GM19099 (cell line): ENCODE results near the gene NPC1.

Experiments used
- POLR2A ChIP-seq: IDR thresholded peaks from 3 replicates; pipeline ENCODE4 v1.6.1; 2011; ENCODE audit warnings: low read depth; ENCODE audit not compliant: insufficient read length; ENCODE audit errors: extremely low read depth

The NPC1 gene

GRCh38 chr18:23585007-23585871 lies 1.1 kb downstream of the NPC1 start:
- no peak for TF ChIP-seq POLR2A

GRCh38 chr18:23584019-23584983 lies 2.0 kb downstream of the NPC1 start:
- no peak for TF ChIP-seq POLR2A

- no peak for TF ChIP-seq POLR2A
Observed at GRCh38 chr18:23583071-23583865, 3.0 kb downstream of the NPC1 start.

- TF ChIP-seq POLR2A = no peak
Observed at GRCh38 chr18:23580677-23581367, 5.5 kb downstream of the NPC1 start.

- TF ChIP-seq POLR2A = no peak
Observed at GRCh38 chr18:23578891-23579653, 7.2 kb downstream of the NPC1 start.

GRCh38 chr18:23578067-23578701 lies 8.1 kb downstream of the NPC1 start:
- TF ChIP-seq POLR2A = no peak

GRCh38 chr18:23575309-23575651 lies 11.0 kb downstream of the NPC1 start:
- TF ChIP-seq POLR2A = no peak

- no peak for TF ChIP-seq POLR2A
Observed at GRCh38 chr18:23574611-23575308, 11.5 kb downstream of the NPC1 start.

GRCh38 chr18:23573626-23574431 lies 12.5 kb downstream of the NPC1 start:
- TF ChIP-seq POLR2A = no peak

- TF ChIP-seq POLR2A = no peak
Observed at GRCh38 chr18:23573020-23573419, 13.3 kb downstream of the NPC1 start.

- TF ChIP-seq POLR2A = no peak
Observed at GRCh38 chr18:23572570-23572969, 13.7 kb downstream of the NPC1 start.

- no peak for TF ChIP-seq POLR2A
Observed at GRCh38 chr18:23572012-23572411, 14.3 kb downstream of the NPC1 start.
